GM12872 (cell line): Measurements from ENCODE around the gene PRXL2A.

Experiments used
- CTCF ChIP-seq: IDR thresholded peaks from 3 replicates; pipeline ENCODE4 v1.5.1; 2011; ENCODE audit warnings: low read depth, mild to moderate bottlenecking, low read length, moderate library complexity; ENCODE audit not compliant: insufficient read depth

Gene PRXL2A

GRCh38 chr10:80411267-80411668, 2.9 kb downstream of the PRXL2A start:
- TF ChIP-seq CTCF, result no peak

- TF ChIP-seq CTCF, result no peak
Observed at GRCh38 chr10:80411681-80412220, 3.4 kb downstream of the PRXL2A start.

- TF ChIP-seq CTCF, result no peak
Observed at GRCh38 chr10:80412486-80412885, 4.1 kb downstream of the PRXL2A start.

GRCh38 chr10:80413271-80413996, 5.1 kb downstream of the PRXL2A start:
- TF ChIP-seq CTCF, result no peak

- no peak for TF ChIP-seq CTCF
Observed at GRCh38 chr10:80414142-80414895, 6.0 kb downstream of the PRXL2A start.

- TF ChIP-seq CTCF, result no peak
Observed at GRCh38 chr10:80415734-80416478, 7.6 kb downstream of the PRXL2A start.
